Measurements from ENCODE around the gene CCNG1.

DNA sequence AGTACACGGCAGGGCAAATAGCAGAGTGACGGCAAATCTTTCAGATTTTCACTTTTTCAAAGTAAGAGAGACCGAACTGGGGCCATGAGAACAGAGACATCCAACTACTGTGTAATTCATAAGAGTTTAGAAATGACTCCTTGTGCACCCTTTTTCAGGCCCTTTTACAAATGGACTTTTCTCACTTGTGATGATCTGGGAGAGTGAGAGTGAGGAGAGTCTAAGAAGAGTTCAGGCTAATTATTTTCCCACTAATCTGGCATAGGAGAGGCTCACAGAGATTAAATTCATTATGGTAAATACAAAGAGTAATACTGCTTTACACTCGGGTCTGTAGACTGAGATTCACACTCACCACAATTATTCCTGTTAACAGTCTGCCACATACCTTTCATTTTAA, 880 bp upstream of the CCNG1 start:
- TF ChIP-seq CTCF (IDR thresholded peaks at IDR 0.05): no peak
- no peak for TF ChIP-seq POLR2A (IDR thresholded peaks at IDR 0.05; ENCODE audit: low read length)
- TF ChIP-seq, protein P1, sequence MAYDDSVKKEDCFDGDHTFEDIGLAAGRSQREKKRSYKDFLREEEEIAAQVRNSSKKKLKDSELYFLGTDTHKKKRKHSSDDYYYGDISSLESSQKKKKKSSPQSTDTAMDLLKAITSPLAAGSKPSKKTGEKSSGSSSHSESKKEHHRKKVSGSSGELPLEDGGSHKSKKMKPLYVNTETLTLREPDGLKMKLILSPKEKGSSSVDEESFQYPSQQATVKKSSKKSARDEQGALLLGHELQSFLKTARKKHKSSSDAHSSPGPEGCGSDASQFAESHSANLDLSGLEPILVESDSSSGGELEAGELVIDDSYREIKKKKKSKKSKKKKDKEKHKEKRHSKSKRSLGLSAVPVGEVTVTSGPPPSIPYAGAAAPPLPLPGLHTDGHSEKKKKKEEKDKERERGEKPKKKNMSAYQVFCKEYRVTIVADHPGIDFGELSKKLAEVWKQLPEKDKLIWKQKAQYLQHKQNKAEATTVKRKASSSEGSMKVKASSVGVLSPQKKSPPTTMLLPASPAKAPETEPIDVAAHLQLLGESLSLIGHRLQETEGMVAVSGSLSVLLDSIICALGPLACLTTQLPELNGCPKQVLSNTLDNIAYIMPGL (CRISPR knock-in tag; IDR thresholded peaks at IDR 0.05; ENCODE audit: borderline replicate concordance): no peak
- TF ChIP-seq MAZ (IDR thresholded peaks at IDR 0.05; ENCODE audit: borderline replicate concordance, low read depth, low read length): no peak
- no peak for TF ChIP-seq MYC (IDR thresholded peaks at IDR 0.05; ENCODE audit: borderline replicate concordance, low read length)
- no peak for TF ChIP-seq TFCP2L1 (CRISPR knock-in tag; IDR thresholded peaks at IDR 0.05)
- TF ChIP-seq SMC3 (IDR thresholded peaks at IDR 0.05): no peak
- no peak for TF ChIP-seq CEBPB (IDR thresholded peaks at IDR 0.05)
- TF ChIP-seq PHF8 (IDR thresholded peaks at IDR 0.05; ENCODE audit: borderline replicate concordance, low read depth): no peak
- no peak for TF ChIP-seq KDM1A (IDR thresholded peaks at IDR 0.05; ENCODE audit: low read depth)
- TF ChIP-seq, protein P2, sequence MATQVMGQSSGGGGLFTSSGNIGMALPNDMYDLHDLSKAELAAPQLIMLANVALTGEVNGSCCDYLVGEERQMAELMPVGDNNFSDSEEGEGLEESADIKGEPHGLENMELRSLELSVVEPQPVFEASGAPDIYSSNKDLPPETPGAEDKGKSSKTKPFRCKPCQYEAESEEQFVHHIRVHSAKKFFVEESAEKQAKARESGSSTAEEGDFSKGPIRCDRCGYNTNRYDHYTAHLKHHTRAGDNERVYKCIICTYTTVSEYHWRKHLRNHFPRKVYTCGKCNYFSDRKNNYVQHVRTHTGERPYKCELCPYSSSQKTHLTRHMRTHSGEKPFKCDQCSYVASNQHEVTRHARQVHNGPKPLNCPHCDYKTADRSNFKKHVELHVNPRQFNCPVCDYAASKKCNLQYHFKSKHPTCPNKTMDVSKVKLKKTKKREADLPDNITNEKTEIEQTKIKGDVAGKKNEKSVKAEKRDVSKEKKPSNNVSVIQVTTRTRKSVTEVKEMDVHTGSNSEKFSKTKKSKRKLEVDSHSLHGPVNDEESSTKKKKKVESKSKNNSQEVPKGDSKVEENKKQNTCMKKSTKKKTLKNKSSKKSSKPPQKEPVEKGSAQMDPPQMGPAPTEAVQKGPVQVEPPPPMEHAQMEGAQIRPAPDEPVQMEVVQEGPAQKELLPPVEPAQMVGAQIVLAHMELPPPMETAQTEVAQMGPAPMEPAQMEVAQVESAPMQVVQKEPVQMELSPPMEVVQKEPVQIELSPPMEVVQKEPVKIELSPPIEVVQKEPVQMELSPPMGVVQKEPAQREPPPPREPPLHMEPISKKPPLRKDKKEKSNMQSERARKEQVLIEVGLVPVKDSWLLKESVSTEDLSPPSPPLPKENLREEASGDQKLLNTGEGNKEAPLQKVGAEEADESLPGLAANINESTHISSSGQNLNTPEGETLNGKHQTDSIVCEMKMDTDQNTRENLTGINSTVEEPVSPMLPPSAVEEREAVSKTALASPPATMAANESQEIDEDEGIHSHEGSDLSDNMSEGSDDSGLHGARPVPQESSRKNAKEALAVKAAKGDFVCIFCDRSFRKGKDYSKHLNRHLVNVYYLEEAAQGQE (IDR thresholded peaks at IDR 0.05): no peak
- no peak for TF ChIP-seq POLR2AphosphoS2 (conservative IDR thresholded peaks at IDR 0.05; ENCODE audit: low read length)
- TF ChIP-seq NFE2L2 (conservative IDR thresholded peaks at IDR 0.05; ENCODE audit: low read length): no peak
